Measurements from ENCODE around the gene GALNT8. TPM values are rescaled to one million over a fixed set of nuclear protein-coding genes. Genes with fewer than 3 reads are reported as not detected.

GALNT8 gene
- total RNA-seq, 6 experiments from 2014 or later, result not detected

GRCh38 chr12:4766445-4766844 lies 46.2 kb downstream of the GALNT8 start:
- no peak for DNase-seq
- H3K36me3 Mint-ChIP-seq (ENCODE audit: low read depth), result no peaks in the 10 kb centered on the region
- no peaks in the 10 kb centered on the region for H3K9me3 Mint-ChIP-seq
- no peak overlapping the region for H3K27ac Mint-ChIP-seq
- H3K27me3 Mint-ChIP-seq (ENCODE audit: insufficient read depth), result peaks cover 2% of the 10 kb centered on the region
- no peak overlapping the region for H3K4me3 Mint-ChIP-seq
- no peaks in the 10 kb centered on the region for H3K4me1 Mint-ChIP-seq (ENCODE audit: low read depth)
- TF ChIP-seq CTCF (IDR thresholded peaks at IDR 0.05), result no peak

- Mint-ChIP-seq H3K27ac (no peak overlapping the region), H3K9me3 (no peaks in the 10 kb centered on the region), H3K4me1 (ENCODE audit: low read depth) (no peaks in the 10 kb centered on the region), H3K36me3 (ENCODE audit: low read depth) (no peaks in the 10 kb centered on the region), H3K27me3 (ENCODE audit: insufficient read depth) (peaks cover 2% of the 10 kb centered on the region), H3K4me3 (no peak overlapping the region)
- DNase-seq, result no peak
- TF ChIP-seq CTCF (IDR thresholded peaks at IDR 0.05), result no peak
These were observed 47.0 kb downstream of the GALNT8 start for GRCh38 chr12:4767186-4767585.

- no peak for TF ChIP-seq CTCF (IDR thresholded peaks at IDR 0.05)
- H3K4me1 Mint-ChIP-seq (ENCODE audit: low read depth), result no peaks in the 10 kb centered on the region
- H3K27me3 Mint-ChIP-seq (ENCODE audit: insufficient read depth), result peaks cover 4% of the 10 kb centered on the region
- no peak for DNase-seq
- no peaks in the 10 kb centered on the region for H3K36me3 Mint-ChIP-seq (ENCODE audit: low read depth)
- no peaks in the 10 kb centered on the region for H3K9me3 Mint-ChIP-seq
- H3K27ac Mint-ChIP-seq, result no peak overlapping the region
- no peak overlapping the region for H3K4me3 Mint-ChIP-seq
These were observed 48.1 kb downstream of the GALNT8 start for GRCh38 chr12:4768341-4768740.

- no peaks in the 10 kb centered on the region for H3K36me3 Mint-ChIP-seq (ENCODE audit: low read depth)
- H3K27ac Mint-ChIP-seq, result no peak overlapping the region
- peaks cover 4% of the 10 kb centered on the region for H3K27me3 Mint-ChIP-seq (ENCODE audit: insufficient read depth)
- no peak for TF ChIP-seq CTCF (IDR thresholded peaks at IDR 0.05)
- no peaks in the 10 kb centered on the region for H3K4me1 Mint-ChIP-seq (ENCODE audit: low read depth)
- no peak for DNase-seq
- H3K9me3 Mint-ChIP-seq, result no peaks in the 10 kb centered on the region
- no peak overlapping the region for H3K4me3 Mint-ChIP-seq
These were observed 48.9 kb downstream of the GALNT8 start for GRCh38 chr12:4769073-4769472.

- no peak overlapping the region for H3K4me3 Mint-ChIP-seq
- H3K27me3 Mint-ChIP-seq (ENCODE audit: insufficient read depth), result peaks cover 4% of the 10 kb centered on the region
- no peak for DNase-seq
- no peak for TF ChIP-seq CTCF (IDR thresholded peaks at IDR 0.05)
- H3K9me3 Mint-ChIP-seq, result no peaks in the 10 kb centered on the region
- H3K27ac Mint-ChIP-seq, result no peak overlapping the region
- no peaks in the 10 kb centered on the region for H3K36me3 Mint-ChIP-seq (ENCODE audit: low read depth)
- no peaks in the 10 kb centered on the region for H3K4me1 Mint-ChIP-seq (ENCODE audit: low read depth)
These were observed 51.2 kb downstream of the GALNT8 start for GRCh38 chr12:4771172-4771959.

Data from HFFc6 (cell line).